SJSA1 (cell line): ENCODE measurements around the gene BICDL2. TPM values are rescaled to one million over a fixed set of nuclear protein-coding genes. Genes with fewer than 3 reads are reported as not detected.

Source experiments
- DNase-seq, 2 experiments: peaks; one replicate each; pipeline ENCODE4 v3.0.0-alpha.2; 2015 to 2020; ENCODE audit warnings: low spot score in 2 of 2, low read depth in 1 of 2
- H3K27ac ChIP-seq: fragments of 250-450 bp; sonication (Bioruptor Pico); 2 replicates; pipeline ENCODE4 v1.5.1; 2020; ENCODE audit warnings: mild to moderate bottlenecking, moderate library complexity
- H3K27me3 ChIP-seq: fragments of 250-450 bp; sonication (Bioruptor Pico); replicated peaks from 2 replicates; pipeline ENCODE4 v1.5.1; 2020; ENCODE audit warnings: mild to moderate bottlenecking, moderate library complexity
- H3K36me3 ChIP-seq: fragments of 250-450 bp; sonication (Bioruptor Pico); 2 replicates; pipeline ENCODE4 v1.5.1; 2020; ENCODE audit warnings: mild to moderate bottlenecking
- H3K4me1 ChIP-seq: fragments of 250-450 bp; sonication (Bioruptor Pico); replicated peaks from 2 replicates; pipeline ENCODE4 v1.6.1; 2021; ENCODE audit warnings: mild to moderate bottlenecking
- H3K4me3 ChIP-seq: fragments of 250-450 bp; sonication (Bioruptor Pico); 2 replicates; pipeline ENCODE4 v1.5.1; 2020; ENCODE audit warnings: mild to moderate bottlenecking
- H3K9me3 ChIP-seq: fragments of 250-450 bp; sonication (Bioruptor Pico); replicated peaks from 2 replicates; pipeline ENCODE4 v1.5.1; 2020; ENCODE audit warnings: mild to moderate bottlenecking
- total RNA-seq: library from RNA; depleted of rRNA; stranded (reverse); fragments of >200 nt; shearing (Covaris generic); gene quantifications from 2 replicates; pipeline ENCODE4 v1.2.3, GENCODE V29; 2014; rRNA removed

BICDL2 gene
- total RNA-seq, 1 experiment from 2014 or later = not detected

DNA sequence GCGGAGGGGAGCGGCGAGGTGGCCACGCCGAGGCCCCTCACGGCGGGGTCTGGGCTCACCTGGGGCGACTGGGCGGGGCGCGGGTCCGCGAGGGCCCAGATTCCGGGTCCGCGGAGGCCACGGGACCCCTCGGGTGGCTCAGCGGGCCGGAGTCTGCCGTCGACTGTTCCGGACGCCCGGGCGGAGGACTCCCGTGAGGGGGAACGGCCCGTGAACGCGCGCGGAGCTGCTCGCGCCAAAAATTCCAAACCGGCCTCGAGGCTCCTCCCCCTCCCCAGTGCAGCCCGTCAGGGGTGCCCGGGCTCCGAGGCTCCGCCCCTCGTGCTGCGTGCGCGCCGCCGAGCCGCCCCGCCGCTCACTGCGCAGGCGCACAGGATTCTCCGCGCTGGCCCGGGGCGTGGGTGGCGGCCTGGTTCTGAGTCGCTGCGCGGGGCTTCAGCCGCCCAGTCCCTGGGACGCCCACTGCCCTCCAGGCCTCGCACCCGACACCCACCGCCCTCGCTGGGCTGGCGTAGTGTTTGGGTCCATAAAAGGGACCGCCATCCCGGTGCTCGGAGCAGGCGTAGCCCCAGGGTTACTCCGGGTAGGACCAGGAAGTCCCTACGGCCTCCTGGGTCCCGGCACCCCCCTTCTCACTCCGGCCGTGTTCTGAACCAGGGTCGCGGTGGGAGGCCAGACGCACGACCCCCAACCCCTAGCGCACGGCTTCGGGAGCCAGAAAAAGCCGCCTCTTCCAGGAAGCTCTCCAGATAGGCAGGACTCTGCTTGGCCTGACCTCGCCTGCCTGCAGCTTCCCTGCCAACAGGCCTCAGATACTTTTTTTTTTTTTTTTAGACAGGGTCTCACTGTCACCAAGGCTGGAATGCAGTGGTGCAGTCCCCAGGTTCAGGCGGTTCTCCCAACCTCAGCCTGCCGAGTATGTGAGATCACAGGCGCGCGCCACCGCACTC, 56.2 kb downstream of the BICDL2 start, which contains the start of gene PKMYT1:
Gene PKMYT1, minus strand, starts transcription at position 220 of the 950 bp plus-strand sequence. CDS start 789 bp downstream, outside the sequence.
- H3K4me3 ChIP-seq = peak within 1 kb of the TSS; percentile 92
- H3K9me3 ChIP-seq = no peaks in the 10 kb centered on the region
- DNase-seq = peak; percentile 93 to 94
- H3K27me3 ChIP-seq = peaks cover 3% of the 10 kb centered on the region; the same call in 1 of the 2 replicates
- H3K36me3 ChIP-seq = peaks cover 41% of the 10 kb centered on the region
- peaks cover 22% of the 10 kb centered on the region for H3K4me1 ChIP-seq
- H3K27ac ChIP-seq = peak within 1 kb of the TSS; percentile 82

DNA sequence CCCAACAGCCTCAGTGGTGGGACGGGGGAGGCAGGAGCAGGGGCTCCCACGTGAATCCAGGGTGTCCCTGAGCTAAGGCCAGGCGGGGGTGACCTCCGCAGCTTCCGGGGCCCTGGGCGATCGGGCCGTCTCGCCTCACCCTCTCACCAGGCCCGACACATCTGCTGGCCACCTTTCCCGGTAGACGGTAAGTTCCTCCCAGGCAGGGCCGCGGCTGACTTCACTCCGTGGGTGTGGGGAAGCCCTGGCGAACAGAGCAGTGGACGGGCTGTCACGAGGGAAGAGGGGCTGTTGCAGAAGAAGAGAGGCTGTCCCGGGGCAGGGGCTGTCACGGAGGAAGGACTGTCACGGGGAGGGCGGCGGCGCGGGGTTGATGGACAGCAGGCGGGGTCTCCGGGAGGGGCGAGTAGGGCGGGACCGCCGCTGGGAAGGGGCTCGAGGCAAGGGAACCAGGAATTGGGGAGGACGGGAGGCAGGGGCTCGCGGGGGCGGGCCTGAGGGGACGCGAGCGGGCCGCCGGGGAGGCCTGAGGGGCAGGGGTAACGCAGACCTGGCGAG, 57.0 kb downstream of the BICDL2 start:
- H3K9me3 ChIP-seq = no peaks in the 10 kb centered on the region
- peak; percentile 25 to 62 for DNase-seq
- H3K4me3 ChIP-seq = peak overlapping the region; percentile 92
- H3K4me1 ChIP-seq = peaks cover 22% of the 10 kb centered on the region
- no peaks in the 10 kb centered on the region; the same call in 1 of the 2 replicates for H3K27me3 ChIP-seq
- H3K36me3 ChIP-seq = peaks cover 48% of the 10 kb centered on the region
- H3K27ac ChIP-seq = peak overlapping the region; percentile 82

Other genes starting within 250 kb of the BICDL2 start
- not detected in 2 replicates for gene PRSS33, start 249.4 kb downstream of the BICDL2 start, total RNA-seq
- gene PRSS41, start 238.5 kb downstream of the BICDL2 start, total RNA-seq = not detected in 2 replicates
- gene PRSS21, start 219.7 kb downstream of the BICDL2 start, total RNA-seq = not detected in 2 replicates
- 0.11 and 0.53 TPM in 2 replicates for gene ZG16B, start 206.6 kb downstream of the BICDL2 start, total RNA-seq
- not detected in 2 replicates for gene PRSS22, start 178.8 kb downstream of the BICDL2 start, total RNA-seq
- gene FLYWCH2, start 153.7 kb downstream of the BICDL2 start, total RNA-seq = 72.0 and 82.4 TPM in 2 replicates
- gene FLYWCH1, start 125.0 kb downstream of the BICDL2 start, total RNA-seq = 14.7 and 17.6 TPM in 2 replicates
- gene KREMEN2, start 72.7 kb downstream of the BICDL2 start, total RNA-seq = not detected in 2 replicates
- 29.9 and 44.0 TPM in 2 replicates for gene PAQR4, start 67.6 kb downstream of the BICDL2 start, total RNA-seq
- 66.4 and 80.8 TPM in 2 replicates for gene PKMYT1, start 56.5 kb downstream of the BICDL2 start, total RNA-seq
- gene CLDN9, start 24.0 kb downstream of the BICDL2 start, total RNA-seq = not detected in 2 replicates
- not detected in 2 replicates for gene CLDN6, start 18.8 kb downstream of the BICDL2 start, total RNA-seq
- 545 and 625 TPM in 2 replicates for gene TNFRSF12A, start 16.6 kb downstream of the BICDL2 start, total RNA-seq
- 16.2 and 30.6 TPM in 2 replicates for gene HCFC1R1, start 13.0 kb downstream of the BICDL2 start, total RNA-seq
- 27.4 and 28.2 TPM in 2 replicates for gene THOC6, start 12.9 kb downstream of the BICDL2 start, total RNA-seq
- gene MMP25, start 9.6 kb upstream of the BICDL2 start, total RNA-seq = 0.55 TPM in 1 of 2 replicates, not detected in the other
- 99.8 and 160 TPM in 2 replicates for gene IL32, start 28.7 kb upstream of the BICDL2 start, total RNA-seq
- gene ZSCAN10, start 62.4 kb upstream of the BICDL2 start, total RNA-seq = not detected in 2 replicates
- 13.8 and 15.3 TPM in 2 replicates for gene ZNF205, start 75.6 kb upstream of the BICDL2 start, total RNA-seq
- 2.6 and 3.8 TPM in 2 replicates for gene ZNF213, start 98.1 kb upstream of the BICDL2 start, total RNA-seq
- not detected in 2 replicates for gene OR1F1, start 151.3 kb upstream of the BICDL2 start, total RNA-seq
- gene ZNF200, start 198.2 kb upstream of the BICDL2 start, total RNA-seq = 8.5 TPM in 2 replicates
- gene MEFV, start 219.7 kb upstream of the BICDL2 start, total RNA-seq = not detected in 2 replicates
- 41.0 and 53.8 TPM in 2 replicates for gene ZNF263, start 246.5 kb upstream of the BICDL2 start, total RNA-seq